GM12891 (cell line): ENCODE data around the gene PABPN1L.

Source experiments
- PAX5 ChIP-seq: IDR thresholded peaks from 2 replicates; pipeline ENCODE4 v1.6.1; 2011; ENCODE audit warnings: low read length, moderate library complexity, mild to moderate bottlenecking; ENCODE audit not compliant: insufficient read depth, severe bottlenecking
- POLR2A ChIP-seq: IDR thresholded peaks from 2 replicates; pipeline ENCODE4 v1.6.1; 2011; ENCODE audit warnings: low read depth, low read length, control low read depth
- POLR2AphosphoS5 ChIP-seq: IDR thresholded peaks from 2 replicates; pipeline ENCODE4 v1.6.1; 2011; ENCODE audit warnings: low read depth, low read length, control low read depth
- SPI1 ChIP-seq: IDR thresholded peaks from 2 replicates; pipeline ENCODE4 v1.6.1; 2011; ENCODE audit warnings: low read depth, low read length, control low read depth
- TAF1 ChIP-seq: IDR thresholded peaks from 2 replicates; pipeline ENCODE4 v1.6.1; 2011; ENCODE audit warnings: low read depth, low read length, control low read depth

- TF ChIP-seq POLR2A (no peak), TAF1 (no peak), POLR2AphosphoS5 (no peak), PAX5 (no peak), SPI1 (no peak)
Measured at GRCh38 chr16:88840600-88841215, 25.8 kb downstream of the PABPN1L start.
